Measurements from ENCODE around the gene CDK13. TPM values are rescaled to one million over a fixed set of nuclear protein-coding genes. Genes with fewer than 3 reads are reported as not detected.

Gene CDK13
- total and polyA plus RNA-seq, 9 donors, result 25.9 to 124 (median 68.4) TPM

GRCh38 chr7:40001649-40002048 lies 51.6 kb downstream of the CDK13 start:
- no peaks in the 10 kb centered on the region for H3K9me3 ChIP-seq
- H3K4me3 ChIP-seq, result no peak overlapping the region
- no peak for DNase-seq
- no peaks in the 10 kb centered on the region for H3K27me3 ChIP-seq
- 92 to 98% (median 95%) methylated on average over 3 of the region's 3 CpGs for WGBS, 3 donors
- H3K27ac ChIP-seq, result no peak overlapping the region
- H3K36me3 ChIP-seq, result no peaks in the 10 kb centered on the region
- intact Hi-C loops (cut with DNase I), result no loop called here
- no peak for TF ChIP-seq CTCF (IDR thresholded peaks at IDR 0.05)
- TF ChIP-seq POLR2A (IDR thresholded peaks at IDR 0.05), result no peak
- TF ChIP-seq EP300 (IDR thresholded peaks at IDR 0.05), result no peak
- H3K4me1 ChIP-seq (ENCODE audit: insufficient read depth), result no peaks in the 10 kb centered on the region

DNA sequence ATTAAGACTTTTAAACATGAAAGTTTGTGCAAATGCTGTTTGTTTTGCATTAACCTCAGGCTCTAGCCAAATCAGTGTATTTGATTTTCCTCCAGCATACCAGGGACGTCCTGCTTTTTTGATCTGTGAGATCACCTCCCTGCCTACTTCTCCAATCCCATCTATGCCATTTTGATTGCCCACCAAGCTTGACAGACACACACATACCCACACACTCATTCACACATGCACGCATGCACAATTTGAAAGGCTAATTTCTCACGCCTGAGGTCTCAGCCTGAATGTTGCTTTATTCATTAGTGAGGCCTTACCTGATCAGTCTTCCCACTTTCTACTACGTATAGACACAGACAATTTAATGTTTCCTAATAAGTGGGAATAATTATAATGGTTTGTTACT lies 53.5 kb downstream of the CDK13 start:
- no peak overlapping the region for H3K27ac ChIP-seq
- H3K27me3 ChIP-seq, result no peaks in the 10 kb centered on the region
- H3K9me3 ChIP-seq, result no peaks in the 10 kb centered on the region
- intact Hi-C loops (cut with DNase I), result no loop called here
- DNase-seq, result no peak
- no peaks in the 10 kb centered on the region for H3K36me3 ChIP-seq
- H3K4me3 ChIP-seq, result no peak overlapping the region
- TF ChIP-seq EP300 (IDR thresholded peaks at IDR 0.05) (no peak), CTCF (IDR thresholded peaks at IDR 0.05) (no peak), POLR2A (IDR thresholded peaks at IDR 0.05) (no peak)
- H3K4me1 ChIP-seq (ENCODE audit: insufficient read depth), result no peaks in the 10 kb centered on the region
- WGBS, 3 donors, result 78 to 84% (median 80%) methylated on average over 4 of the region's 4 CpGs

DNA sequence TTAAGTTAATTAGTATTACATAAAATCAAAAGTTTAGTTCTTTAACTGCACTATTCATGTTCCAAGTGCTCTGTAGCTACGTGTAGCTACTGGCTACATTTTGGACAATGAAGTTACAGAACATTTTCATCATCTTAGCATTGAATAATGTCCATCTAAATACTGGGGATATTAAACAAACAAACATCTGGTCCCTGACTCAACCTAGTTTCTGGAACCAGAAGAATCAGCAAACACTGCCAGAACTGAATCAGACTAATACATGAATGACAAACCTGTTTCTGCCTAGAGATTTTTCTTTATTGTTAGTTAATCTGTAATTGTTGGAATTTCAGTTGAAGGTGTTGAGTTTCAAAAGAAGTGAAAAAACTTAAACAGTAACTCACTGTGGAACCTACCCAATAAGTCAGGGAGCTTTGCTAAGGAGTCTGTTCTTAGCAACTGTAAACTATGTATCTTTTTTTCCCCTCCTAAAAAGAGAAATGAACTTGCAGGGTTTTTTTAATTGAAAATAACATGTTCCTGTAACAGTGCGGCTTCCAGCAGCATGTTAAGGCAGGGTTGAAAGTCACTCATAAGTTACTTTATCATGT lies 58.3 kb downstream of the CDK13 start:
- Histone ChIP-seq H3K36me3 (no peaks in the 10 kb centered on the region), H3K4me1 (ENCODE audit: insufficient read depth) (no peaks in the 10 kb centered on the region), H3K27ac (no peak overlapping the region), H3K4me3 (no peak overlapping the region), H3K27me3 (no peaks in the 10 kb centered on the region), H3K9me3 (no peaks in the 10 kb centered on the region)
- WGBS, 3 donors, result 56 to 61% (median 56%) methylated on average over 2 of the region's 2 CpGs
- no peak for TF ChIP-seq CTCF (IDR thresholded peaks at IDR 0.05)
- no peak for TF ChIP-seq EP300 (IDR thresholded peaks at IDR 0.05)
- TF ChIP-seq POLR2A (IDR thresholded peaks at IDR 0.05), result no peak
- intact Hi-C loops (cut with DNase I), result no loop called here
- DNase-seq, result no peak

- Histone ChIP-seq H3K4me1 (ENCODE audit: insufficient read depth) (no peaks in the 10 kb centered on the region), H3K4me3 (no peak overlapping the region), H3K9me3 (no peaks in the 10 kb centered on the region), H3K36me3 (no peaks in the 10 kb centered on the region), H3K27ac (no peak overlapping the region), H3K27me3 (no peaks in the 10 kb centered on the region)
- WGBS, 3 donors, result 95 to 99% (median 96%) methylated on average over 1 of the region's 1 CpG
- intact Hi-C loops (cut with DNase I), result no loop called here
- TF ChIP-seq POLR2A (IDR thresholded peaks at IDR 0.05) (no peak), EP300 (IDR thresholded peaks at IDR 0.05) (no peak), CTCF (IDR thresholded peaks at IDR 0.05) (no peak)
- no peak for DNase-seq
Measured at GRCh38 chr7:40009301-40009700, 59.2 kb downstream of the CDK13 start.

Measured in ovary (tissue), 9 donors.